ENCODE data around the gene ANKRD33B.

Gene ANKRD33B

GRCh38 chr5:10700516-10700915 is 136.6 kb downstream of the ANKRD33B start:
- DNase-seq (ENCODE audit: low read depth) = no peak

- DNase-seq (ENCODE audit: low read depth) = no peak
Observed at GRCh38 chr5:10701567-10702039, 137.7 kb downstream of the ANKRD33B start.

- no peak for DNase-seq (ENCODE audit: low read depth)
Observed at GRCh38 chr5:10702040-10702629, 138.3 kb downstream of the ANKRD33B start.

- no peak for DNase-seq (ENCODE audit: low read depth)
Observed at GRCh38 chr5:10702911-10703491, 139.1 kb downstream of the ANKRD33B start.

GRCh38 chr5:10703676-10704075 is 139.8 kb downstream of the ANKRD33B start:
- no peak for DNase-seq (ENCODE audit: low read depth)

- DNase-seq (ENCODE audit: low read depth) = no peak
Observed at GRCh38 chr5:10704949-10705621, 141.2 kb downstream of the ANKRD33B start.

- no peak for DNase-seq (ENCODE audit: low read depth)
Observed at GRCh38 chr5:10705747-10706146, 141.9 kb downstream of the ANKRD33B start.

- no peak for DNase-seq (ENCODE audit: low read depth)
Observed at GRCh38 chr5:10706326-10706725, 142.5 kb downstream of the ANKRD33B start.
